CD4-positive, alpha-beta T cell treated with Interleukin-4 for 4 hours (primary cell): ENCODE results near the gene PKHD1.

Experiments used
- DNase-seq: peaks from one replicate; pipeline ENCODE4 v3.0.0-alpha.2; 2020

The PKHD1 gene

GRCh38 chr6:52104979-52105378, 17.6 kb upstream of the PKHD1 start:
- DNase-seq, result no peak

GRCh38 chr6:52103623-52104022, 16.2 kb upstream of the PKHD1 start:
- no peak for DNase-seq

GRCh38 chr6:52102405-52102804, 15.0 kb upstream of the PKHD1 start:
- DNase-seq, result no peak

GRCh38 chr6:52098721-52099120, 11.3 kb upstream of the PKHD1 start:
- no peak for DNase-seq

- DNase-seq, result no peak
Measured at GRCh38 chr6:52089758-52090348, 2.4 kb upstream of the PKHD1 start.

GRCh38 chr6:52086741-52087140, 672 bp downstream of the PKHD1 start:
- DNase-seq, result no peak

- DNase-seq, result no peak
Measured at GRCh38 chr6:52081237-52081636, 6.2 kb downstream of the PKHD1 start.

- no peak for DNase-seq
Measured at GRCh38 chr6:52077961-52078625, 9.3 kb downstream of the PKHD1 start.

GRCh38 chr6:52077180-52077884, 10.1 kb downstream of the PKHD1 start:
- DNase-seq, result no peak

- DNase-seq, result no peak
Measured at GRCh38 chr6:52076791-52077179, 10.6 kb downstream of the PKHD1 start.

GRCh38 chr6:52074716-52075115, 12.7 kb downstream of the PKHD1 start:
- no peak for DNase-seq

- DNase-seq, result no peak
Measured at GRCh38 chr6:52074155-52074554, 13.3 kb downstream of the PKHD1 start.

- no peak for DNase-seq
Measured at GRCh38 chr6:52065621-52066020, 21.8 kb downstream of the PKHD1 start.

GRCh38 chr6:52063584-52064344, 23.6 kb downstream of the PKHD1 start:
- DNase-seq, result peak; percentile 65

GRCh38 chr6:52061481-52061880, 25.9 kb downstream of the PKHD1 start:
- no peak for DNase-seq

GRCh38 chr6:52059821-52060220, 27.6 kb downstream of the PKHD1 start:
- DNase-seq, result no peak

GRCh38 chr6:52055451-52055850, 32.0 kb downstream of the PKHD1 start:
- no peak for DNase-seq

GRCh38 chr6:52053038-52053695, 34.2 kb downstream of the PKHD1 start:
- no peak for DNase-seq

GRCh38 chr6:52050051-52050405, 37.4 kb downstream of the PKHD1 start:
- DNase-seq, result no peak

GRCh38 chr6:52049252-52050050, 38.0 kb downstream of the PKHD1 start:
- DNase-seq, result peak; percentile 36

- no peak for DNase-seq
Measured at GRCh38 chr6:52046456-52046855, 41.0 kb downstream of the PKHD1 start.

- DNase-seq, result no peak
Measured at GRCh38 chr6:52045481-52045880, 41.9 kb downstream of the PKHD1 start.
